ENCODE data around the gene RAB6D. TPM values are rescaled to one million over a fixed set of nuclear protein-coding genes. Genes with fewer than 3 reads are reported as not detected.
"Not testable (repeated sequence)": the region's sequence is repeated elsewhere in the genome, so short reads cannot be mapped to it uniquely, and the experiment has no call there.

The RAB6D gene
- polyA plus RNA-seq (2011; rRNA removed): 0.04 and 0.09 TPM in 2 replicates
- not detected in 2 replicates for polyA minus RNA-seq (2011; rRNA and poly(A)+ RNA removed)

DNA sequence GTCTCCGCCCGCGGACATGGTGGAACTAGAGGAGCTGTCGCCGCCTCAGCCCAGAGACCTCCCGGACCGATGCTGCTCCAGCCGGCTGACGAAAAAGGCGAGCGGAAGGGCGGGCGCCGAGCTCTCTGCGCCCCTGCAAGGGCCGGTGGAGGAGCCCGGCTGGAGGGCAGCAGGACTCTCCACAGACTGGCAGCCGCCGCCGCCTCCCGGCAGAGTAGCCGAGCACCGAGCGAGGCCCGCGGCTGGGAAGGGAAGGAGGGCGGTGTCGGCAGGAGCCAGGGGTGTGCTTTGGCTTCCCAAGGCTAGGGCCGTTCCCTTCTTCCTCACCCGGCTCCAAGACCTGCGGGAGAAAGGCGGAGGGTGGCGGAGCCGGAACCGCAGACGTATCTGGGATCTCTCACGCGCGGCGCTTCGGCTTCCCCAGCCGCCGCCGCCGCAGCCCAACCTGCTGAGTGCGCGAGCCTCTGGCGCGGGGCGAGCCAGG, at the start of gene RAB6D:
TSS of gene RAB6D (minus strand) at position 466 of the 484 bp plus-strand sequence. CDS start at position 18, 448 bp downstream.
- H3K27ac ChIP-seq (ENCODE audit: low read depth, low read length); H3K9me3 ChIP-seq (ENCODE audit: control insufficient read depth, insufficient read depth, low read length); DNase-seq (ENCODE audit: low read depth, low spot score); POLR2A ChIA-PET; H3K27me3 ChIP-seq (ENCODE audit: control insufficient read depth, insufficient read depth, low read length); CTCF ChIA-PET: not testable (repeated sequence)
- 0 out of 2 replicates have a peak within 1 kb of the TSS, but pooled peaks have one; percentile 32 for H3K4me3 ChIP-seq (ENCODE audit: low read depth, low read length)

GRCh38 chr2:131413148-131413747, 49.3 kb upstream of the RAB6D start:
- DNase-seq (ENCODE audit: low read depth, low spot score): no peak
- Histone ChIP-seq H3K9me3 (ENCODE audit: control insufficient read depth, insufficient read depth, low read length) (no peaks in the 10 kb centered on the region), H3K27ac (ENCODE audit: low read depth, low read length) (no peak overlapping the region), H3K4me3 (ENCODE audit: low read depth, low read length) (no peak overlapping the region), H3K27me3 (ENCODE audit: control insufficient read depth, insufficient read depth, low read length) (no peaks in the 10 kb centered on the region)
- POLR2A ChIA-PET: no interaction called here
- CTCF ChIA-PET: interaction anchor here (0.6 to 5.3 kb wide), 16 partner anchors 10 to 1278 kb away, joined by 3 to 57 read pairs (median 4); partner anchors contain the start of gene MZT2A
- TF ChIP-seq, protein P1, sequence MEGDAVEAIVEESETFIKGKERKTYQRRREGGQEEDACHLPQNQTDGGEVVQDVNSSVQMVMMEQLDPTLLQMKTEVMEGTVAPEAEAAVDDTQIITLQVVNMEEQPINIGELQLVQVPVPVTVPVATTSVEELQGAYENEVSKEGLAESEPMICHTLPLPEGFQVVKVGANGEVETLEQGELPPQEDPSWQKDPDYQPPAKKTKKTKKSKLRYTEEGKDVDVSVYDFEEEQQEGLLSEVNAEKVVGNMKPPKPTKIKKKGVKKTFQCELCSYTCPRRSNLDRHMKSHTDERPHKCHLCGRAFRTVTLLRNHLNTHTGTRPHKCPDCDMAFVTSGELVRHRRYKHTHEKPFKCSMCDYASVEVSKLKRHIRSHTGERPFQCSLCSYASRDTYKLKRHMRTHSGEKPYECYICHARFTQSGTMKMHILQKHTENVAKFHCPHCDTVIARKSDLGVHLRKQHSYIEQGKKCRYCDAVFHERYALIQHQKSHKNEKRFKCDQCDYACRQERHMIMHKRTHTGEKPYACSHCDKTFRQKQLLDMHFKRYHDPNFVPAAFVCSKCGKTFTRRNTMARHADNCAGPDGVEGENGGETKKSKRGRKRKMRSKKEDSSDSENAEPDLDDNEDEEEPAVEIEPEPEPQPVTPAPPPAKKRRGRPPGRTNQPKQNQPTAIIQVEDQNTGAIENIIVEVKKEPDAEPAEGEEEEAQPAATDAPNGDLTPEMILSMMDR (IDR thresholded peaks at IDR 0.05; ENCODE audit: low read depth, low read length): peak; percentile 79

DNA sequence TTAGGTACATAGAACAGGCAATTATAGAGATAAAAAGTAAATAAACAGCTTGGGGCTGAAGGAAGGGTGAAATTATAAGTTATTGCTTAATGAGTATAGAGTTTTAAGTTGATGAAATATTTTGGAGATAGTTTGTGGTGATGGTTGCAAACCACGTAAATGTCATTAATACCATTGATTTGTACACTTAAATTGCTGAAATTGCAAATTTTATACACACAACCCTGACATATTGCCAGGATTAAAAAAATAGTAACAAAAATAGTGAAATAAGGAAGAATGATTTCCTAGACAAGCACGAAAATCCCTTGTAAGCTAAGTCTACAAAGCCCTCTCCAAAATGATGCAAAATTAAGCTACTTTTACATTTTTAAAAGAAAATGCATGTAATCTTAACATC, 46.2 kb upstream of the RAB6D start:
- ChIA-PET CTCF (interaction anchor here (5.3 kb wide), 1 partner anchor 263 kb away, joined by 57 read pairs; no protein-coding TSS in a partner anchor), POLR2A (no interaction called here)
- no peak for DNase-seq (ENCODE audit: low read depth, low spot score)

DNA sequence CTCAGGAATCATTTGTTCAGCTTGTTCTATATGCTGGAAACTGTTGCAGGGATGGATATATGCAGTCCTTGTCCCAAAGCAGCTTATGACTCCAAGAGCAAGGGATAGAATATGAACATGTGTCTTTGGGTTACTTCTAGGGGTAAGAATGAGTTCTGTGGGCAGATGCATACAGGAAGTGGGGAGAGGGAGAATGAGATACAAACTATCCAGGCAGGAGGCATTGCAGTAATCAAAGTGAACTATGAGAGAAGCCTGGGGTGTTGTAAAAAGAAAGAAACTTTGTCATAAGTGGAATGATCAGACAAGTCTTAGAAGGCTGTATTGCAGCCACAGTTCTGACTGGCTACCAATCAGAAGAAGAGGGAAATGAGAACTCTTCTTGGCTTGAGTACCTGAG, 44.8 kb upstream of the RAB6D start:
- CTCF ChIA-PET: interaction anchor here (0.5 kb wide), 1 partner anchor 756 kb away, joined by 3 read pairs; no protein-coding TSS in a partner anchor
- H3K4me3 ChIP-seq (ENCODE audit: low read depth, low read length): no peak overlapping the region
- POLR2A ChIA-PET: no interaction called here
- peaks cover 2% of the 10 kb centered on the region for H3K27me3 ChIP-seq (ENCODE audit: control insufficient read depth, insufficient read depth, low read length)
- no peak for DNase-seq (ENCODE audit: low read depth, low spot score)
- no peaks in the 10 kb centered on the region for H3K9me3 ChIP-seq (ENCODE audit: control insufficient read depth, insufficient read depth, low read length)
- H3K27ac ChIP-seq (ENCODE audit: low read depth, low read length): no peak overlapping the region
- TF ChIP-seq, protein P1 (IDR thresholded peaks at IDR 0.05; ENCODE audit: low read depth, low read length): no peak

More for the DNA sequence above, 46.2 kb upstream of the RAB6D start:
- TF ChIP-seq, protein P1 (IDR thresholded peaks at IDR 0.05; ENCODE audit: low read depth, low read length): no peak
- Histone ChIP-seq H3K4me3 (ENCODE audit: low read depth, low read length) (no peak overlapping the region), H3K9me3 (ENCODE audit: control insufficient read depth, insufficient read depth, low read length) (no peaks in the 10 kb centered on the region), H3K27ac (ENCODE audit: low read depth, low read length) (no peak overlapping the region), H3K27me3 (ENCODE audit: control insufficient read depth, insufficient read depth, low read length) (no peaks in the 10 kb centered on the region)

GRCh38 chr2:131408207-131408606, 44.2 kb upstream of the RAB6D start:
- Histone ChIP-seq H3K27ac (ENCODE audit: low read depth, low read length) (no peak overlapping the region), H3K4me3 (ENCODE audit: low read depth, low read length) (no peak overlapping the region), H3K27me3 (ENCODE audit: control insufficient read depth, insufficient read depth, low read length) (peaks cover 2% of the 10 kb centered on the region), H3K9me3 (ENCODE audit: control insufficient read depth, insufficient read depth, low read length) (no peaks in the 10 kb centered on the region)
- ChIA-PET CTCF (no interaction called here), POLR2A (no interaction called here)
- TF ChIP-seq, protein P1 (IDR thresholded peaks at IDR 0.05; ENCODE audit: low read depth, low read length): no peak
- no peak for DNase-seq (ENCODE audit: low read depth, low spot score)

Measured in AG04450 (cell line).